GM12878 (cell line): ENCODE data around the gene MFAP3L. TPM values are rescaled to one million over a fixed set of nuclear protein-coding genes. Genes with fewer than 3 reads are reported as not detected.

ENCODE experiments used
- ATAC-seq: fragments of 200-7000 bp; cut with Tn5 transposase; 3 replicates; pipeline ENCODE4 v1.9.1; 2020; ENCODE audit warnings: mild to moderate bottlenecking, moderate library complexity
- BruUV-seq: library from RNA; stranded (reverse); fragments of 400-500 nt; replicated peaks from 2 replicates; lab custom pipeline; 2021; lab: Mats Ljungman, UMichigan
- CTCF ChIA-PET: fragments of 300-600 bp; sonication (Branson Sonifier 250); formaldehyde crosslinking; extraction: SDS; loops from one replicate; lab custom pipeline; 2021; ENCODE audit warnings: inconsistent platforms; lab: Yijun Ruan, JAX
- POLR2A ChIA-PET: fragments of 350-600 bp; formaldehyde crosslinking; extraction: SDS; loops from one replicate; lab custom pipeline; 2021; ENCODE audit warnings: inconsistent platforms; lab: Charles Lee
- RAD21 ChIA-PET: fragments of 300-600 bp; sonication (Branson Sonifier 250); formaldehyde crosslinking; loops from one replicate; lab custom pipeline; 2023; ENCODE audit warnings: antibody characterized with exemption; ENCODE audit not compliant: unreplicated experiment; lab: Charles Lee
- SMC1A ChIA-PET: fragments of 300-600 bp; sonication (Branson Sonifier 250); formaldehyde crosslinking; loops from one replicate; lab custom pipeline; 2023; ENCODE audit not compliant: unreplicated experiment, uncharacterized antibody; lab: Charles Lee
- DNase-seq: peaks from one replicate; pipeline ENCODE4 v3.0.0-alpha.2; 2011; ENCODE audit warnings: low read depth, low spot score
- FAIRE-seq: peaks from 3 replicates; lab custom pipeline; 2011; peaks lifted over from hg19 to GRCh38; lab: Jason Lieb, UNC
- H2AFZ ChIP-seq: 2 replicates; pipeline ENCODE4 v1.6.0; 2011; ENCODE audit warnings: low read depth, low read length, control low read depth; ENCODE audit not compliant: control insufficient read depth
- H3K27ac ChIP-seq: 2 replicates; pipeline ENCODE4 v1.5.1; 2011; ENCODE audit warnings: control low read depth; ENCODE audit not compliant: control insufficient read depth, insufficient read depth
- H3K27me3 ChIP-seq, 2 experiments: replicated peaks in 1 of 2; 2 replicates each; pipeline versions ENCODE4 v1.6.0 to v1.6.1; 2011; ENCODE audit warnings: low read length in 1 of 2; ENCODE audit not compliant: control insufficient read depth in 2 of 2, insufficient read depth in 2 of 2
- H3K36me3 ChIP-seq, 2 experiments: 2 replicates each; pipeline ENCODE4 v1.5.1; 2011; ENCODE audit warnings: low read length in 1 of 2; ENCODE audit not compliant: control insufficient read depth in 2 of 2, insufficient read depth in 2 of 2
- H3K4me1 ChIP-seq: 2 replicates; pipeline ENCODE4 v1.6.1; 2011; ENCODE audit warnings: mild to moderate bottlenecking, low read length, moderate library complexity, mixed read lengths; ENCODE audit not compliant: control insufficient read depth, insufficient read depth
- H3K4me2 ChIP-seq: 2 replicates; pipeline ENCODE4 v1.6.0; 2011; ENCODE audit warnings: control low read depth; ENCODE audit not compliant: control insufficient read depth, insufficient read depth
- H3K4me3 ChIP-seq: fragments of 200-600 bp; sonication (generic); 2 replicates; pipeline ENCODE4 v1.5.1; 2016
- H3K79me2 ChIP-seq: 2 replicates; pipeline ENCODE4 v1.6.0; 2011; ENCODE audit warnings: low read length; ENCODE audit not compliant: control insufficient read depth, insufficient read depth
- H3K9ac ChIP-seq: 2 replicates; pipeline ENCODE4 v1.8.0; 2011; ENCODE audit warnings: low read length, control low read depth, mixed read lengths; ENCODE audit not compliant: control insufficient read depth, insufficient read depth
- H3K9me3 ChIP-seq: replicated peaks from 3 replicates; pipeline ENCODE4 v1.5.1; 2011; ENCODE audit warnings: mild to moderate bottlenecking, low read length; ENCODE audit not compliant: control insufficient read depth, insufficient read depth
- H4K20me1 ChIP-seq: 2 replicates; pipeline ENCODE4 v1.6.0; 2011; ENCODE audit not compliant: control insufficient read depth, insufficient read depth
- ATF7 ChIP-seq: fragments of 450-650 bp; IDR thresholded peaks from 2 replicates; pipeline ENCODE4 v1.6.1; 2016; ENCODE audit warnings: low read depth, mild to moderate bottlenecking
- BRCA1 ChIP-seq: IDR thresholded peaks from 2 replicates; pipeline ENCODE4 v1.6.1; 2011; ENCODE audit warnings: low read depth, low read length, improper control_type of control experiment
- EZH2 ChIP-seq: IDR thresholded peaks from 2 replicates; pipeline ENCODE4 v1.6.1; 2012; ENCODE audit warnings: low read depth, mild to moderate bottlenecking, control low read depth, inconsistent platforms, low read length, borderline replicate concordance; ENCODE audit not compliant: control insufficient read depth
- GATAD2B ChIP-seq: fragments of 450-650 bp; conservative IDR thresholded peaks from 2 replicates; pipeline ENCODE4 v1.6.1; 2017; ENCODE audit warnings: low read depth, mild to moderate bottlenecking, moderate library complexity
- HDAC2 ChIP-seq: fragments of 200-600 bp; sonication (generic); IDR thresholded peaks from 2 replicates; pipeline ENCODE4 v1.6.1; 2017
- NKRF ChIP-seq: fragments of 450-650 bp; conservative IDR thresholded peaks from 2 replicates; pipeline ENCODE4 v1.6.1; 2017; ENCODE audit warnings: mild to moderate bottlenecking, moderate library complexity
- NR2F1 ChIP-seq: fragments of 450-650 bp; conservative IDR thresholded peaks from 2 replicates; pipeline ENCODE4 v1.6.1; 2017; ENCODE audit warnings: mild to moderate bottlenecking
- RCOR1 ChIP-seq: conservative IDR thresholded peaks from 2 replicates; pipeline ENCODE4 v1.6.1; 2012; ENCODE audit warnings: low read depth, low read length, improper control_type of control experiment
- SIN3A ChIP-seq: IDR thresholded peaks from 2 replicates; pipeline ENCODE4 v1.6.1; 2012; ENCODE audit warnings: low read depth, low read length, improper control_type of control experiment
- SREBF1 ChIP-seq: IDR thresholded peaks from 2 replicates; pipeline ENCODE4 v1.6.1; 2012; ENCODE audit warnings: mild to moderate bottlenecking, low read length
- STAT1 ChIP-seq: fragments of 450-650 bp; conservative IDR thresholded peaks from 2 replicates; pipeline ENCODE4 v1.6.1; 2014; ENCODE audit warnings: antibody characterized with exemption, mild to moderate bottlenecking
- TBL1XR1 ChIP-seq: IDR thresholded peaks from 2 replicates; pipeline ENCODE4 v1.6.1; 2012; ENCODE audit warnings: low read depth, low read length, improper control_type of control experiment
- WGBS: methylation state at CpG from one replicate; pipeline ENCODE4 v1.1.6; 2016; ENCODE audit warnings: low lambda C conversion rate; ENCODE audit not compliant: insufficient replicate concordance, insufficient coverage; ENCODE audit errors: missing lambda C conversion rate; 5-methylcytosine and 5-hydroxymethylcytosine counted together
- in situ Hi-C: fragments of 300-500 bp; cut with MboI; formaldehyde crosslinking; loops from 9 replicates; pipeline ENCODE4 v1.14.3; 2018; ENCODE audit warnings: mixed read lengths
- intact Hi-C: fragments of 100-400 bp; cut with micrococcal nuclease; formaldehyde crosslinking; loops from one replicate; pipeline ENCODE4 v1.14.2; 2022; ENCODE audit not compliant: unreplicated experiment
- polyA plus RNA-seq, 11 experiments: library from polyadenylated mRNA; depleted of rRNA in 4 of 11; unstranded in 6 of 11; stranded (reverse) in 5 of 11; fragments of >200 nt; fragmentation: Nextera tagmentation in 4 of 11; fragmentation: Illumina TruSeq in 1 of 11; extraction: Ambion mirVana in 4 of 11; extraction: Trizol in 1 of 11; gene quantifications; 1 replicate in 1 of 11; 2 replicates in 10 of 11; pipeline versions ENCODE4 v1.2.1 to v1.2.3, GENCODE V29; 2011 to 2016; ENCODE audit warnings: inconsistent platforms in 2 of 11, missing spikeins in 2 of 11, low read depth in 1 of 11
- total RNA-seq, 4 experiments: library from RNA; depleted of rRNA in 3 of 4; stranded (reverse); fragments of >200 nt in 3 of 4; fragmentation: Illumina TruSeq in 1 of 4; extraction: Trizol in 1 of 4; gene quantifications; 2 replicates each; pipeline versions ENCODE4 v1.2.1 to v1.2.3, GENCODE V29; 2013 to 2021
- TF ChIP-seq, protein P1 (sequence below): fragments of 150-350 bp; IDR thresholded peaks from 2 replicates; pipeline ENCODE4 v1.6.1; 2016; ENCODE audit warnings: low read depth, low read length

Gene MFAP3L
- total and polyA plus RNA-seq, 10 of the 15 experiments (the other 5 are each of a cell fraction or from before 2014, with no cell fraction given), result 0.10 to 3.0 TPM; not detected in 8

- Histone ChIP-seq H3K4me2 (no peak overlapping the region), H3K4me3 (no peak overlapping the region), H3K27me3 (no peaks in the 10 kb centered on the region; a peak in 1 of 4 replicates), H3K9ac (no peak overlapping the region), H3K9me3 (no peaks in the 10 kb centered on the region), H3K27ac (no peak overlapping the region), H2AFZ (no peak overlapping the region), H3K4me1 (no peaks in the 10 kb centered on the region), H4K20me1 (no peaks in the 10 kb centered on the region), H3K36me3 (no peaks in the 10 kb centered on the region), H3K79me2 (no peaks in the 10 kb centered on the region)
- in situ Hi-C loops (no loop called here), intact Hi-C loops (no loop called here)
- no peak for TF ChIP-seq ATF7
- no peak for TF ChIP-seq HDAC2
- TF ChIP-seq, protein P1, sequence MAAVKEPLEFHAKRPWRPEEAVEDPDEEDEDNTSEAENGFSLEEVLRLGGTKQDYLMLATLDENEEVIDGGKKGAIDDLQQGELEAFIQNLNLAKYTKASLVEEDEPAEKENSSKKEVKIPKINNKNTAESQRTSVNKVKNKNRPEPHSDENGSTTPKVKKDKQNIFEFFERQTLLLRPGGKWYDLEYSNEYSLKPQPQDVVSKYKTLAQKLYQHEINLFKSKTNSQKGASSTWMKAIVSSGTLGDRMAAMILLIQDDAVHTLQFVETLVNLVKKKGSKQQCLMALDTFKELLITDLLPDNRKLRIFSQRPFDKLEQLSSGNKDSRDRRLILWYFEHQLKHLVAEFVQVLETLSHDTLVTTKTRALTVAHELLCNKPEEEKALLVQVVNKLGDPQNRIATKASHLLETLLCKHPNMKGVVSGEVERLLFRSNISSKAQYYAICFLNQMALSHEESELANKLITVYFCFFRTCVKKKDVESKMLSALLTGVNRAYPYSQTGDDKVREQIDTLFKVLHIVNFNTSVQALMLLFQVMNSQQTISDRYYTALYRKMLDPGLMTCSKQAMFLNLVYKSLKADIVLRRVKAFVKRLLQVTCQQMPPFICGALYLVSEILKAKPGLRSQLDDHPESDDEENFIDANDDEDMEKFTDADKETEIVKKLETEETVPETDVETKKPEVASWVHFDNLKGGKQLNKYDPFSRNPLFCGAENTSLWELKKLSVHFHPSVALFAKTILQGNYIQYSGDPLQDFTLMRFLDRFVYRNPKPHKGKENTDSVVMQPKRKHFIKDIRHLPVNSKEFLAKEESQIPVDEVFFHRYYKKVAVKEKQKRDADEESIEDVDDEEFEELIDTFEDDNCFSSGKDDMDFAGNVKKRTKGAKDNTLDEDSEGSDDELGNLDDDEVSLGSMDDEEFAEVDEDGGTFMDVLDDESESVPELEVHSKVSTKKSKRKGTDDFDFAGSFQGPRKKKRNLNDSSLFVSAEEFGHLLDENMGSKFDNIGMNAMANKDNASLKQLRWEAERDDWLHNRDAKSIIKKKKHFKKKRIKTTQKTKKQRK, result no peak
- TF ChIP-seq SIN3A, result no peak
- no peak for TF ChIP-seq NKRF
- TF ChIP-seq GATAD2B, result no peak
- no peak for TF ChIP-seq RCOR1
- no peak for TF ChIP-seq TBL1XR1
- TF ChIP-seq SREBF1, result no peak
- no peak for TF ChIP-seq BRCA1
- no peak for TF ChIP-seq EZH2
- no peak for TF ChIP-seq STAT1
- TF ChIP-seq NR2F1, result no peak
- 13% methylated on average over 9 of the region's 9 CpGs for WGBS
- BruUV-seq, result no TSS peak
- RAD21 ChIA-PET, result no interaction called here
- SMC1A ChIA-PET, result no interaction called here
- CTCF ChIA-PET, result no interaction called here
- FAIRE-seq (no peak), ATAC-seq (no peak), DNase-seq (no peak)
- POLR2A ChIA-PET, result no interaction called here
These were observed 54.7 kb downstream of the MFAP3L start for GRCh38 chr4:169971456-169972015.
